GM18907 (cell line): Measurements from ENCODE around the gene COL9A2.

Experiments used
- ATAC-seq: cut with Tn5 transposase; IDR thresholded peaks from one replicate; pipeline ENCODE4 v1.9.1; 2021; ENCODE audit warnings: mild to moderate bottlenecking, moderate library complexity; ENCODE audit not compliant: unreplicated experiment

COL9A2 gene

GRCh38 chr1:40305451-40305850, 11.6 kb downstream of the COL9A2 start:
- no peak for ATAC-seq

GRCh38 chr1:40303790-40304189, 13.3 kb downstream of the COL9A2 start:
- no peak for ATAC-seq

- ATAC-seq = no peak
These were observed 13.9 kb downstream of the COL9A2 start for GRCh38 chr1:40303051-40303771.

- ATAC-seq = no peak
These were observed 14.6 kb downstream of the COL9A2 start for GRCh38 chr1:40302475-40302874.

- no peak for ATAC-seq
These were observed 15.4 kb downstream of the COL9A2 start for GRCh38 chr1:40301541-40302299.

- ATAC-seq = no peak
These were observed 16.0 kb downstream of the COL9A2 start for GRCh38 chr1:40301066-40301465.

GRCh38 chr1:40300651-40301050, 16.4 kb downstream of the COL9A2 start:
- ATAC-seq = no peak

- ATAC-seq = no peak
These were observed 16.9 kb downstream of the COL9A2 start for GRCh38 chr1:40300249-40300567.

GRCh38 chr1:40299366-40300248, 17.5 kb downstream of the COL9A2 start:
- ATAC-seq = no peak

- ATAC-seq = no peak
These were observed 25.8 kb downstream of the COL9A2 start for GRCh38 chr1:40291293-40291692.

- no peak for ATAC-seq
These were observed 35.2 kb downstream of the COL9A2 start for GRCh38 chr1:40281853-40282252.

GRCh38 chr1:40276122-40276521, 41.0 kb downstream of the COL9A2 start:
- no peak for ATAC-seq

GRCh38 chr1:40274331-40274730, 42.8 kb downstream of the COL9A2 start:
- no peak for ATAC-seq

GRCh38 chr1:40273547-40274166, 43.4 kb downstream of the COL9A2 start:
- no peak for ATAC-seq

- no peak for ATAC-seq
These were observed 44.4 kb downstream of the COL9A2 start for GRCh38 chr1:40272653-40273213.

GRCh38 chr1:40270152-40270834, 46.8 kb downstream of the COL9A2 start:
- no peak for ATAC-seq

GRCh38 chr1:40268211-40268610, 48.9 kb downstream of the COL9A2 start:
- no peak for ATAC-seq

- no peak for ATAC-seq
These were observed 49.3 kb downstream of the COL9A2 start for GRCh38 chr1:40267767-40268187.

GRCh38 chr1:40266786-40267535, 50.1 kb downstream of the COL9A2 start:
- no peak for ATAC-seq
